OCI-LY7 (cell line): Measurements from ENCODE around the gene COG4.

Experiments
- CTCF ChIP-seq: fragments of 200-600 bp; sonication (generic); conservative IDR thresholded peaks from 2 replicates; pipeline ENCODE4 v1.5.1; 2014; ENCODE audit warnings: mild to moderate bottlenecking, antibody characterized with exemption, low read length, moderate library complexity, mixed read lengths
- EZH2phosphoT487 ChIP-seq: fragments of 200-600 bp; sonication (generic); IDR thresholded peaks from 2 replicates; pipeline ENCODE4 v1.6.1; 2018; ENCODE audit warnings: low read depth, borderline replicate concordance, mild to moderate bottlenecking, mixed run types, antibody characterized with exemption, low read length, moderate library complexity, mixed read lengths

GRCh38 chr16:70512456-70512855, 10.9 kb downstream of the COG4 start:
- TF ChIP-seq CTCF (no peak), EZH2phosphoT487 (no peak)
